ENCODE results near the gene RPS3.

The RPS3 gene

DNA sequence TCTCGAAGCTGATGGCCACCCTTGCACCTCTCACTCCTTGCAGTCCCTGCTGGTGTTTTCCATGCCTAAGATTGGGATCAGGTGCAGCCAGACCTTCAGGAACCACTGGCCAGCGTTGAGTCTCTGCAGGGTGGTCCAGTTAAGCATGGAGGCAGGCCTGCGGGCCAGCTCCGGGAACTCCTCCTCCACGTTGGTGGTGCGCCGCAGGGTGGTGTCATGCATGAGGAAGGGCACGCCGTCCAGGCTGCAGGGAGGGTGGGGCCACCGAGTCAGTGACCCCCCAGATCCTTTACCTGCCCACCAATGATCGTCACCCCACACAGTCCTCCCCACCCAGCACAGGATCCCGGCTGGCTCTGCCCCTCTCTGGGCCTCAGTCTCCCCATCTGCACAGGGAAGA, 43.7 kb downstream of the RPS3 start:
- H3K36me3 Mint-ChIP-seq (ENCODE audit: low read depth) = no peaks in the 10 kb centered on the region
- H3K27ac Mint-ChIP-seq = no peak overlapping the region
- no peaks in the 10 kb centered on the region for H3K9me3 Mint-ChIP-seq
- no peaks in the 10 kb centered on the region for H3K4me1 Mint-ChIP-seq (ENCODE audit: low read depth)
- DNase-seq = no peak
- H3K4me3 Mint-ChIP-seq = no peak overlapping the region
- no peaks in the 10 kb centered on the region for H3K27me3 Mint-ChIP-seq

DNA sequence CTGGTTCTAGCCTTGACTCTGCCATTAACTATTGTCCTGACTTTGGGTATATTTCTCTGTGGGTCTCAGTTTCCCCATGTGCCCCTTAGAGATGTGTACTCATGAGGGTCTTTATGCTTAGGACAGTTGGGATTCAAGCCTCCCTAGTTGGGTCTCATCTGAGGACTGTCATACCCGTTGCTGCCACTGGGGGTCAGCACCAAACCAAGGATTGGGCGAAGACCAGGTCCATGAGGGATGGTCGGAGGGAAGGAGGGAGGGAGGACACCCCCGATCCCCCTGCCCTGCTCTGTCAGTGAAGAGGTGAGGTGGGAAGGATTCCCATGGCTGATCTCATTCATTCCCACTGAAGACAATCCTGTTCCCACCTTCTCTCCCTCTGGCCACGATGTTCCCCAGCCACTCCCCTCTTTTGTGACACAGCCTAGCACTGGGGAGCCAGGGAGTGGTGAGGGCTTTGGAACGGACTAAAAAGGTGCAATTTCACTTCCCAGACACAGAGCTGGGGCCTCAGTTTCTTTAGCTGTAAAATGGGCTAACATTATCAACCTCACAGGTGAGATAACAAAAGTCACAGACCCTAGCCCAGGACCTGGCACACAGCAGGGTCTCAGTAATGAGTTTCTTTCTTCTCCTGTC, 46.1 kb downstream of the RPS3 start:
- H3K4me3 Mint-ChIP-seq = no peak overlapping the region
- H3K27ac Mint-ChIP-seq = no peak overlapping the region
- DNase-seq = peak; percentile 85
- H3K9me3 Mint-ChIP-seq = no peaks in the 10 kb centered on the region
- no peaks in the 10 kb centered on the region for H3K4me1 Mint-ChIP-seq (ENCODE audit: low read depth)
- no peaks in the 10 kb centered on the region for H3K27me3 Mint-ChIP-seq
- H3K36me3 Mint-ChIP-seq (ENCODE audit: low read depth) = no peaks in the 10 kb centered on the region

DNA sequence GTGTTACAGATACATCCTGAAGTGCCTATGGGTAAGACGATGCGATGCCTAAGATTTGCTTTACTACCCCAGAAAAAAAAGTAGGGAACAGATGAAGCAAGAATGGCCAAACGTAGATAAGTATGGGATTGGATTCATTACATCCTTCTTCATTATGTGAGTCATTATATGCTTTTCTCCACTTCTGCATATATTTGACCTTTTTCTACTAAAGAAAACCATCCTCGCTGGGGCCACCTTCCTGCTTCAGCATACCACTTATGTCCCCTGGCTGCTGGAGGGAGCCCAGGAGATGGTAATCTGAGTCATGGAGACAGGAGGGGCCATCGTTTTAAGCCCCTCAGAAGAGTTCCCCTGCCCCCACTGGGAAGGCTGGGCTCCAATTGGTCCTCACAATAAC, 48.1 kb downstream of the RPS3 start:
- Mint-ChIP-seq H3K27ac (no peak overlapping the region), H3K9me3 (no peaks in the 10 kb centered on the region), H3K27me3 (no peaks in the 10 kb centered on the region), H3K4me1 (ENCODE audit: low read depth) (no peaks in the 10 kb centered on the region), H3K36me3 (ENCODE audit: low read depth) (no peaks in the 10 kb centered on the region), H3K4me3 (no peak overlapping the region)
- DNase-seq = no peak

DNA sequence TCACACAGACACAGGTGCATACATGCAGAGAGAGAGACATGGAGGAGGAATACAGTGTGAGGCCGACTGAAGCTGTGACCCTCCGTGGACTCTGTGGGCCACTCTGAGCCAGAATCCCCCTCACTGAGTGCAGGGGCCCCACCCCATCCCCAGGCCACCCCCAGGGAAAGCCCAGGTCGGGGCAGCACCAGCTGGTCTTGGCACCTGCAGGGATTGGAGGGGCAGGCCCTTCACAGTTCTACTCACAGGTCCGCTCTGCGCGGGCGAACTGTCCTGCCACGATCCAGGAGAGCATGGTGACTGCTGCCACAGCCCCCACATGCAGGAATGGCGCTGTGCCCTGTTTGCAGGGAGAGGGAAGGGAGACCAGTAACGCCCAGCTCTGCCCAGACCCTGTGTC, 50.0 kb downstream of the RPS3 start:
- no peak overlapping the region for H3K4me3 Mint-ChIP-seq
- no peaks in the 10 kb centered on the region for H3K4me1 Mint-ChIP-seq (ENCODE audit: low read depth)
- no peaks in the 10 kb centered on the region for H3K36me3 Mint-ChIP-seq (ENCODE audit: low read depth)
- no peaks in the 10 kb centered on the region for H3K27me3 Mint-ChIP-seq
- H3K27ac Mint-ChIP-seq = no peak overlapping the region
- H3K9me3 Mint-ChIP-seq = no peaks in the 10 kb centered on the region
- DNase-seq = no peak

DNA sequence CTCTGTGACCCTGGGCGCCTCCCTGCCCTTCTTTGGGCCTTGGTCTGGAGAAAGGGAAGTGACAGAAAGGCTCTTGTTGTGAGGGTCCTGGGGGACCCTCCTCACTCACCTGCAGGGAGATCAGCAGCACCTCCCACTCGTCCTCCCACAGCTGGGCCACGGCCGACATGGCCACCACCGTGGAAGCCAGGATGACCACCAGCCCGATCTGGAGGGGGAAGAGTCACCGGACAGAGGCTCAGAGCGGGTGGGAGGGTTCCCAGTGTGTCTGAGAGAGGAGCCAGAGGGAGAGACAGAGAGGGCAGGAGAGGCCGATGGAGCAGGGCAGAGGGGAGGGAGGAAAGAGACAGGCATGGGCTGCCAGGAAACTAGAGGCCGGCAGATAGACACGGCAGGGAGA, 50.5 kb downstream of the RPS3 start:
- no peaks in the 10 kb centered on the region for H3K4me1 Mint-ChIP-seq (ENCODE audit: low read depth)
- no peaks in the 10 kb centered on the region for H3K9me3 Mint-ChIP-seq
- no peaks in the 10 kb centered on the region for H3K36me3 Mint-ChIP-seq (ENCODE audit: low read depth)
- no peak overlapping the region for H3K4me3 Mint-ChIP-seq
- no peak overlapping the region for H3K27ac Mint-ChIP-seq
- no peak for DNase-seq
- H3K27me3 Mint-ChIP-seq = no peaks in the 10 kb centered on the region

DNA sequence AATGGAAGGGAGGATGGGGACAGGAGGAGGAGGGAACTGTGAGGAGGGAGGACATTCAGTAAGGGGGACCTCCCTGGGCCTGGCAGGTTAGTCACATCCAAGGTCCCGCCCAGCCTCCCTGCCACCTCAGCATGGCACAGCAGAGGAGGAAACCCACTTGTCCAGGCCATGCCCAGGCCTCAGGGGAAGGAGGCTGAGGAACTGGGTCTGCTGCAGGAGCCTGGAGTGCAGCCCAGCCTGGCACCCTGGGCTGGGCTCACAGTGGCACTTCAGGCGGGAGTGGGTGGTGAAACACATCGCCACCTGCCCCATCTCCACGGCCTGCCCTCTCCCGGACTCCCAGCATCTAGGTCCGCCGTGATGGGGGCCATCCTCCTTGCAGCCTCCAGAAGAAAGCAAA, 50.9 kb downstream of the RPS3 start:
- H3K9me3 Mint-ChIP-seq = no peaks in the 10 kb centered on the region
- no peak overlapping the region for H3K4me3 Mint-ChIP-seq
- no peak for DNase-seq
- H3K27me3 Mint-ChIP-seq = no peaks in the 10 kb centered on the region
- no peaks in the 10 kb centered on the region for H3K4me1 Mint-ChIP-seq (ENCODE audit: low read depth)
- H3K36me3 Mint-ChIP-seq (ENCODE audit: low read depth) = no peaks in the 10 kb centered on the region
- no peak overlapping the region for H3K27ac Mint-ChIP-seq

DNA sequence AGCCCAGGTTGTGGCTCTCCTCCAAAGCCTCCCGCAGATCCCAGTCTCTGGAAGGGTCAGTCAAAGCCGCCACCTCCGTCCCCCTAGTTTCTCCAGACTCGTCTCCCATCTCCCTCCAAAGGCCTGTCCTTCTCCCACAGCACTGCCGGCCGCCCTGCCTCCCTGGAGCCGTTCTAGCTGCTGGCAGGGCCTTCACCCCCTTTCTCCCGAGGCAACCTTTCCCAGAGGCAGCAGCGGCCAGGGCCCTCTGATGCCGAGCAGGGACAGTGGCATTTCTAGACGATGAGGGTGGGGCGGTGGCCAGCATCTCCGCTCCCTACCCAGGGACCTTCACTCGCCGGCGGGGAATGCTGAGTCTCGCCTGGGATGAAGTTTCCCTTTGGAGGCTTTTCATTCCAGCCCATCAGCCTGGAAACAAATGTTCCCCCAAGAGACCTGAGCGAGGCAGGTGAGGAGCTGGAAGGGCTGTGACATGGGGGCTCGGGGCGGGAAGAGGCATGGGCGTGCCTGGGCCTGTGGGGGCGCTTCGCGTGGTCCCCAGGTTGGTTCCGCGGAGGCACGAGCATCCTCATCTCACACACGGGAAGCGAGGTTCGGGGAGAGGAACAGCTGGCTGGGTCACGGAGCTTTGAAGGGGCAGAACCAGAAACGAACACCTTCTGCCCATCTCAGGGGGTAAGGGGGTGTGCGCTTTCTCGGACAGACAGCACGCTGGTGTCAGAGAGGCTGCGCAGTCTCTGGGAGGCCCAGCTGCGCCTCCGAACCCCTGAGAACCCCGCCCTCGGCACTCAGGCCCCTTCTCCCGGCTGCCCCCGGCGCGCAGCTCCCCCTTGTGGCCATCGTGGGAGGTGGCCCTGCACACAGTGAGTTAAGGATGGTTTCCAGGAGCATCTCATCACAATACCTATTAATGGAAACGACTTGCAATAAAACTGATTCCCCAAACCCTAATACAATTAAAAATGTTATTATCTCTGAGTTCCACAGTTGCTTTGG, 51.8 kb downstream of the RPS3 start:
- H3K27me3 Mint-ChIP-seq = no peaks in the 10 kb centered on the region
- no peaks in the 10 kb centered on the region for H3K36me3 Mint-ChIP-seq (ENCODE audit: low read depth)
- H3K9me3 Mint-ChIP-seq = no peaks in the 10 kb centered on the region
- no peak overlapping the region for H3K27ac Mint-ChIP-seq
- no peaks in the 10 kb centered on the region for H3K4me1 Mint-ChIP-seq (ENCODE audit: low read depth)
- DNase-seq = peak; percentile 62
- no peak overlapping the region for H3K4me3 Mint-ChIP-seq

DNA sequence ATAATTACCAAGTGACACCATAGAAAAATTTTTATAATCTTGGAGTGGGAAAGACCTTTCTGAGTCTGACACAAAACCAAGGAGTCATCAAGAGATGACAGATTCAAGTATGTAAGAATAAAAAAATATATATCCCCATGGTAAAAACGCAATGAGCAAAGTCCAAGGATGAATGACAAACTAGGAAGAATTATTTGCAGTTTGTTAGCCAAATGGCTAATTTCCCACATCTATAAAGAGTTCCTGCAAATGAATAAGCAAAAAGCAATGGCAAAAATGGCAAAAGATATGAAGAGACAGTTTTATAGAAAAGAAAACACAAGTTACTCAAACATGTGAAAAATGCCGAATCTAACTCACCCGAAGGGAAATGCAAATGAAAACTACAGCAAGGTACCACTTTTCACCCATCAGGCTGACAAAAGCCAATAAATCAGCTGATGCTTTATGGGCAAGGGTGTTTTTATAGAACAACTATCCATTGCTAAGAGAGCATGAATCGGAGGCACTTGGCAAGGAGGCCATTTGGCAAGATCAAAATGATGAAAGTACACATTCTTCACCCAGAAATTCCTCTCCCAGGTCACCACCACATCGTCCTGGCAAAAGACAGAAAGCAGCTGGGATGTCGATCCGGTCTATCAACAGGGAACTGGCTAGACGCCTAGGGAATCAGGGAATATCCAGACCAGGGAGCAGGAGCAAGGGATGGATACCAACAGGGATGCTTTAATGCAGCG, 54.8 kb downstream of the RPS3 start:
- Mint-ChIP-seq H3K4me3 (no peak overlapping the region), H3K27me3 (no peaks in the 10 kb centered on the region), H3K36me3 (ENCODE audit: low read depth) (no peaks in the 10 kb centered on the region), H3K4me1 (ENCODE audit: low read depth) (no peaks in the 10 kb centered on the region), H3K9me3 (no peaks in the 10 kb centered on the region), H3K27ac (no peak overlapping the region)
- no peak for DNase-seq

DNA sequence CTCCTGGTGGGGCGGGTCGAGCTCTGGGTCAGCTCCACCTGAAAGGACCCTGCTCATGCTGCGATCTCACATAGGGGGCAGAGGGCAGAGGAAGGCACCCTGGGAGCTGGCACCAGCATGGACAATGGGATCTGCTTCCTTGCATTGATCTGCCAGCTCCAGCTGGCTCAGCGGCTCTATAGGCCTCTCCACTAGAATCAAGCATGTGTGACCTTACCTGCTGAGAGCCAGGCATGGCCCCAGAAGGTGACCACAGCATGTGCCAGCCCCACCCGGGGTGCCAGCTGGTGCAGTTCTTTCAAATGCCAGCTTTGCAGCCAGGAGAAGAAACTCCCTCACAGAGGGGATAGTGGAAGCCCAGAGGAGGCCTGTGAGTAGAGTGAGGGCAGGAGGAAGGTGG, 55.7 kb downstream of the RPS3 start:
- no peak overlapping the region for H3K27ac Mint-ChIP-seq
- H3K4me3 Mint-ChIP-seq = no peak overlapping the region
- H3K4me1 Mint-ChIP-seq (ENCODE audit: low read depth) = no peaks in the 10 kb centered on the region
- no peak for DNase-seq
- H3K27me3 Mint-ChIP-seq = no peaks in the 10 kb centered on the region
- no peaks in the 10 kb centered on the region for H3K9me3 Mint-ChIP-seq
- H3K36me3 Mint-ChIP-seq (ENCODE audit: low read depth) = no peaks in the 10 kb centered on the region

All from activated T-cell treated with anti-CD3 and anti-CD28 coated beads, Interleukin-2, amount 50 U/mL, for 24 hours (primary cell).